Neuron (in vitro differentiated cells): ENCODE data around the gene ENTPD6.
"Not testable (repeated sequence)": the region's sequence is repeated elsewhere in the genome, so short reads cannot be mapped to it uniquely, and the experiment has no call there.

Source experiments
- H2AFZ ChIP-seq: one replicate; pipeline ENCODE4 v1.6.1; 2013; ENCODE audit warnings: low read depth, mild to moderate bottlenecking, inconsistent platforms, low read length, moderate library complexity
- H3K27me3 ChIP-seq: one replicate; pipeline ENCODE4 v1.6.1; 2013; ENCODE audit warnings: low read length; ENCODE audit not compliant: insufficient read depth
- H3K36me3 ChIP-seq: one replicate; pipeline ENCODE4 v1.6.1; 2013; ENCODE audit warnings: low read length; ENCODE audit not compliant: insufficient read depth
- H3K4me1 ChIP-seq: one replicate; pipeline ENCODE4 v1.6.1; 2013; ENCODE audit warnings: low read length; ENCODE audit not compliant: insufficient read depth
- H3K4me3 ChIP-seq: 2 replicates; pipeline ENCODE4 v1.5.1; 2013; ENCODE audit warnings: mild to moderate bottlenecking, low read length, moderate library complexity
- H3K9me3 ChIP-seq: one replicate; pipeline ENCODE4 v1.6.1; 2013; ENCODE audit warnings: low read length

The ENTPD6 gene

DNA sequence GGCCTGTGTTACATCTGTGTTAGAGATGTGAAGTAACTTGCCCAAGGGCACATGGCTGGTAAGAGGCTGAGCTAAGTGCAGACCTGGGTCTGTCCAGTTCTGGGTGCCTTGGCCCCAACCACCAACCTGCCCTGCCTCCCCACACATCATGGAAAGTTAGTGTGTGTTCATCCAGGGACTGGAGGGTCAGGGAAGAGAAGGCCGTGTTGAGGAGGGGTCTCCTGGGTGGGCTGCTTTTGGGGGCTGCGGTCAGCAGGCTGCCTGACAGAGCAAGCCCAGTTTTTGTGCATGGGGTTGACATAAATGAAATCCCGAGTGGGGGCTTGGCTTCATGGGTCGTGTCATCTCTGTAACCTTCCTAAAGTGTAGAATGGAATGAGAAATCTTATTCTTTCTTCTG, 63.3 kb downstream of the ENTPD6 start:
- H3K9me3 ChIP-seq: peaks cover 31% of the 10 kb centered on the region
- no peaks in the 10 kb centered on the region for H3K27me3 ChIP-seq
- H3K4me1 ChIP-seq: no peaks in the 10 kb centered on the region
- H3K4me3 ChIP-seq: no peak overlapping the region
- H3K36me3 ChIP-seq: peaks cover 43% of the 10 kb centered on the region
- H2AFZ ChIP-seq: no peak overlapping the region

- H3K36me3 ChIP-seq: peaks cover 43% of the 10 kb centered on the region
- no peaks in the 10 kb centered on the region for H3K4me1 ChIP-seq
Measured at GRCh38 chr20:25259358-25259757, 63.8 kb downstream of the ENTPD6 start.

DNA sequence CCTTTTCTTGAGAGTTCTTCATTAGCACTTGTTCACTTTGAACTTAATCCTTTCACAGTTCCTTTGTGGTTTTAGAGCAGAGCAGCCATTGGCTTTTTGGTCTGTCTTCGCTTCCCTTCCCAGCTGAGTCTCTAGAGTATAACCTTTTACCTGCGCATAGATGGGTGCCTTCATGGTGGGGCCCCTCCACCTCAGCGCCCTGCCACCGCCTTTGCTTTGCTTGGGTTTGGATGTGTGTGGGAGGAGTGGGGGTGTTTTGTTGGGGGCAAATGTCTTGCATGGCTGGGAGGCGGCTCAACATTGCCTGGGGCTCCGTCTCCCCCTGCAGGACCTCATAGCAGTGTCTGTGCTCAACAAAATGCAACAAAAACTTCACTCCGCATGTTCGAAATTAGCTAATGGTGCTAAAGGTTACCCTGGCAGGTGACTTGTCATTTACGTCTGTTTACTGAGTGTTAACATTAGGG, 64.3 kb downstream of the ENTPD6 start:
- H3K36me3 ChIP-seq: peaks cover 41% of the 10 kb centered on the region
- no peaks in the 10 kb centered on the region for H3K27me3 ChIP-seq
- H3K9me3 ChIP-seq: peaks cover 31% of the 10 kb centered on the region
- no peak overlapping the region for H3K4me3 ChIP-seq
- H3K4me1 ChIP-seq: no peaks in the 10 kb centered on the region
- H2AFZ ChIP-seq: no peak overlapping the region

More at GRCh38 chr20:25259358-25259757, 63.8 kb downstream of the ENTPD6 start:
- Histone ChIP-seq H3K27me3 (no peaks in the 10 kb centered on the region), H3K4me3 (no peak overlapping the region), H3K9me3 (peaks cover 31% of the 10 kb centered on the region), H2AFZ (no peak overlapping the region)

- not testable (repeated sequence) for H2AFZ ChIP-seq, H3K4me3 ChIP-seq, H3K4me1 ChIP-seq, H3K27me3 ChIP-seq
- Histone ChIP-seq H3K36me3 (peaks cover 34% of the 10 kb centered on the region), H3K9me3 (peaks cover 31% of the 10 kb centered on the region)
Measured at GRCh38 chr20:25260770-25261437, 65.4 kb downstream of the ENTPD6 start.

- Histone ChIP-seq H3K27me3 (no peaks in the 10 kb centered on the region), H3K4me1 (peaks cover 3% of the 10 kb centered on the region), H3K4me3 (no peak overlapping the region), H3K36me3 (peaks cover 46% of the 10 kb centered on the region), H3K9me3 (no peaks in the 10 kb centered on the region), H2AFZ (no peak overlapping the region)
Measured at GRCh38 chr20:25269057-25269832, 73.7 kb downstream of the ENTPD6 start.

DNA sequence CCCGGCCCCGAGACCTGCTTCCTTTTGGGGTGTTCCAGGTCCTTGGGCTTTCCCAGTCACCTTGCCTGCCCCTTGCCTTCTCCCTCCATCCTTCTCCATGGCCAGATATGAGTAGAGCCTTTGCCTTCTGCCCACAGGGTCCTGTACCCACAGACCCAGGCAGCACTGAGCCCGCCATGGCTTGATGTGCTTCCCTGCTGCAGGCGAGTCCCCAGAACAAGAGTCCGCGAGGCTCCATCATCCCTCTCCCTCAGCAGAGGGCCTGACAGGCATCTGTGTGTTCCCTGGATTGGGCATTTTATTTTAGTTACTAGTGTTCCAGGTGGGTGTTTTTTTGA, 74.3 kb downstream of the ENTPD6 start:
- Histone ChIP-seq H3K4me1 (peaks cover 3% of the 10 kb centered on the region), H3K36me3 (peaks cover 52% of the 10 kb centered on the region), H3K4me3 (no peak overlapping the region), H3K9me3 (no peaks in the 10 kb centered on the region), H3K27me3 (no peaks in the 10 kb centered on the region), H2AFZ (no peak overlapping the region)

DNA sequence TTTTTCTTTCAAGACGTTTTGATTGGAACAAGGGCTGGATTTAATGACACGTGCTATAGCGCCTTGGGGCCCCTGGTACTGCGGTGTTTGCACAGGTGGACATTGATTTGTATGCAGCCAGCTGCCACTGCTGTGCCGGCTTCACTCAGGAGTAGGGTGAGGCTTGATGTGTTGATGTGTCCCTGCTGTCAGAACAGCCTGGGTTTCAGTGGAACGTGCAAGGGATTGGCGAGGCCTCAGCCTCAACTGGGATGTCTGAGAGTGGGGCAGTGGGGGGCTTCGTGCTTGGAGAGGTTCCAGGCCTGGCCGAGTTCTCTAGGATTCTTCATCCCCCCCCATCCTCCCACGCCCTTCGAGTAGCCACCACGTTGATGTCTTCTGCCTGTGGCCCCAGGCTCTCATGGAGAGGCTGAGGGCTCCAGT, 75.3 kb downstream of the ENTPD6 start:
- H3K4me1 ChIP-seq: peaks cover 3% of the 10 kb centered on the region
- no peaks in the 10 kb centered on the region for H3K9me3 ChIP-seq
- H3K27me3 ChIP-seq: no peaks in the 10 kb centered on the region
- H3K4me3 ChIP-seq: no peak overlapping the region
- H2AFZ ChIP-seq: no peak overlapping the region
- peaks cover 62% of the 10 kb centered on the region for H3K36me3 ChIP-seq

- Histone ChIP-seq H3K27me3 (no peaks in the 10 kb centered on the region), H3K9me3 (no peaks in the 10 kb centered on the region), H3K4me3 (no peak overlapping the region), H2AFZ (no peak overlapping the region), H3K4me1 (peaks cover 3% of the 10 kb centered on the region), H3K36me3 (peaks cover 68% of the 10 kb centered on the region)
Measured at GRCh38 chr20:25271486-25272222, 76.1 kb downstream of the ENTPD6 start.

- no peaks in the 10 kb centered on the region for H3K27me3 ChIP-seq
- peaks cover 73% of the 10 kb centered on the region for H3K36me3 ChIP-seq
- H2AFZ ChIP-seq: no peak overlapping the region
- no peak overlapping the region for H3K4me3 ChIP-seq
- no peaks in the 10 kb centered on the region for H3K9me3 ChIP-seq
- H3K4me1 ChIP-seq: peaks cover 3% of the 10 kb centered on the region
Measured at GRCh38 chr20:25272223-25273000, 76.9 kb downstream of the ENTPD6 start.

DNA sequence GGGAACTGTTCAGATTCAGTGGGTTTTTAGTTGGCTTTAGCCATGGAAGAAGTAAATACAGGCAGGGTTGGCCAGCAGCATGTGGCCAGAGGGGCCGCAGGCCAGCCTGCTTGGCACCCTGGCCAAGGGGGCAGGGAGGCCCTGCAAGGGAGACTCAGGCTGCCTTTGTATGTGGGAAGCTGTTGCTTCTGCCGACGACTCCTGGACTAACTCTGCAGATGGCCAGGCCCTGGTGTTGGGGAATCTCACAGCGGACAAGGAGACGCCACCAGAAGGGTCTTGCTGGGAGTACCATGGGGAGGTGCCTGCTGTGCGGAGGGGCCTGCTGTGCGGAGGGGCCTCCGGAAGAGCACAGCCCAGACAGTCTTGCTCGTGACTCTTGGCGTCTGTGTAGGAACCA, 77.5 kb downstream of the ENTPD6 start:
- Histone ChIP-seq H3K4me3 (no peak overlapping the region), H3K4me1 (peaks cover 3% of the 10 kb centered on the region), H2AFZ (no peak overlapping the region), H3K36me3 (peaks cover 79% of the 10 kb centered on the region), H3K27me3 (no peaks in the 10 kb centered on the region), H3K9me3 (no peaks in the 10 kb centered on the region)

DNA sequence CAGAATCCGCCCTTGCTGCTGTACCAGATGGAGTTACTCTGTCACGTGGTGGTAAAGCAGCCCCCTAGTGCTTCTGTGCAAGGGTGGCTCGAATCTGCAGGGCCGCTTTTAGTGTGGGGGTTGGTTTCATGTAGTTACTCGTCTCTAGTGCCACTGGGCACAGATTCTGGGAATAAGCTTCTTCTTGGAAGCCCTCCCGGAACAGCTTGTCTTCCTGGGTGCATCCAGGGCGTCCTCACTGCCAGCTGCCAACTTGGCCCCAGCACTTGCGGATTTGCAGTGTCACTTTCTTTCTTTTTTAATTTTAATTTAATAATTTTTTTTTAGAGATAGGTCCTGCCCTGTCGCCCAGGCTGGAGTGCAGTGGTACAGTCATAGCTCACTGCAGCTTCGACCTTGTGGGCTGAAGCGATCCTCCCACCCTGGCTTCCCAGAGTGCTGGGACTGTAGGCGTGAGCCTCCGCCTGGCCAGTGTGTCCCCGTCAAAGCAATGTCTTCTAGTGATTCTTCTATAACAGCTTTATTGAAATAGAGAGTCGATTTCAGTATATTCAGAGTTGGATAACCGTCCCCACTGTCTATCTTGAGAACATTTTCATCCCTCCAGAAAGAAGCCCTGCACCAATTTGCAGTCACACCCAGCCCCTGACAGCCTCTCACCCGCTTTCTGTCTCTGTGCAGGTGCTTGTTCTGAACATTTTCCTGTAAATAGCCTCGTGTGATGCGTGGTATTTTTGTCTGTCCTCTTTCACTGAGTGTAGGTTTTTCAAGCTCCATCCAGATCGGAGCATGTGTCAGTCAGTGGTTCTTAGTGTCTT, 78.2 kb downstream of the ENTPD6 start:
- Histone ChIP-seq H3K4me1 (peaks cover 3% of the 10 kb centered on the region), H3K4me3 (no peak overlapping the region), H3K36me3 (peaks cover 86% of the 10 kb centered on the region), H3K27me3 (no peaks in the 10 kb centered on the region), H3K9me3 (no peaks in the 10 kb centered on the region), H2AFZ (no peak overlapping the region)

DNA sequence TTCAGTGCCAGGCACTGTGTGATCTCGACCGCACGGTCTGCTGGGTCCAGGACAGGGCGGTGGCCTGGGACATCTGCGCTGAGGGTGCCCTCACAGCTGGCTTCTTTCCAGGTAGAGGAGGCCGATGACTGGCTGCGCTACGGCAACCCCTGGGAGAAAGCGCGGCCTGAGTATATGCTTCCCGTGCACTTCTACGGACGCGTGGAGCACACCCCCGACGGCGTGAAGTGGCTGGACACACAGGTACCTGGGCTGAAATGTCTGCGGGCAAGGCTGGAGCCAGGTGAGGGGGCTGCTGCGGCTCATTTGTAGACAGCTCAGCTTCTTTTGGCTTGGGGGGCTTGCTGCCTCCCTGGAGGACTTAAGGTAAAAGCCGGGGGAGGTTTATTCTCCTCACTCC, 79.0 kb downstream of the ENTPD6 start:
- Histone ChIP-seq H3K9me3 (no peaks in the 10 kb centered on the region), H2AFZ (no peak overlapping the region), H3K27me3 (no peaks in the 10 kb centered on the region), H3K4me3 (no peak overlapping the region), H3K36me3 (peaks cover 84% of the 10 kb centered on the region), H3K4me1 (peaks cover under 1% of the 10 kb centered on the region)
